LNCaP clone FGC (cell line): ENCODE measurements around the gene MGST3.
"Not testable (repeated sequence)": the region's sequence is repeated elsewhere in the genome, so short reads cannot be mapped to it uniquely, and the experiment has no call there.

Experiments used
- DNase-seq: peaks from one replicate; pipeline ENCODE4 v3.0.0-alpha.2; 2011; ENCODE audit warnings: low read depth
- H3K4me3 ChIP-seq: 2 replicates; pipeline ENCODE4 v1.5.1; 2011; ENCODE audit warnings: mild to moderate bottlenecking, low read depth, low read length, control low read depth
- CTCF ChIP-seq: IDR thresholded peaks from 2 replicates; pipeline ENCODE4 v1.5.1; 2012; ENCODE audit warnings: mild to moderate bottlenecking; ENCODE audit not compliant: control insufficient read depth, insufficient read depth; ENCODE audit errors: extremely low read depth

The MGST3 gene

GRCh38 chr1:165633614-165634013 is 2.6 kb downstream of the MGST3 start:
- DNase-seq, result no peak
- no peak for TF ChIP-seq CTCF
- H3K4me3 ChIP-seq, result no peak overlapping the region

GRCh38 chr1:165634154-165634921 is 3.3 kb downstream of the MGST3 start:
- H3K4me3 ChIP-seq, result no peak overlapping the region
- no peak for TF ChIP-seq CTCF
- DNase-seq, result no peak

GRCh38 chr1:165635329-165635728 is 4.3 kb downstream of the MGST3 start:
- no peak overlapping the region for H3K4me3 ChIP-seq
- no peak for TF ChIP-seq CTCF
- DNase-seq, result no peak

GRCh38 chr1:165635823-165636222 is 4.8 kb downstream of the MGST3 start:
- TF ChIP-seq CTCF, result no peak
- no peak overlapping the region for H3K4me3 ChIP-seq
- DNase-seq, result no peak

GRCh38 chr1:165637427-165637826 is 6.4 kb downstream of the MGST3 start:
- no peak for DNase-seq
- no peak for TF ChIP-seq CTCF
- H3K4me3 ChIP-seq, result no peak overlapping the region

GRCh38 chr1:165638211-165638610 is 7.2 kb downstream of the MGST3 start:
- not testable (repeated sequence) for DNase-seq, H3K4me3 ChIP-seq

GRCh38 chr1:165639821-165640623 is 9.0 kb downstream of the MGST3 start:
- no peak for DNase-seq
- no peak for TF ChIP-seq CTCF

More at GRCh38 chr1:165639821-165640623, 9.0 kb downstream of the MGST3 start:
- H3K4me3 ChIP-seq, result no peak overlapping the region
